WTC11 (cell line): Measurements from ENCODE around the gene CCDC195.

Experiments
- ATF3 ChIP-seq: sonication (generic); formaldehyde crosslinking; conservative IDR thresholded peaks from 2 replicates; pipeline ENCODE4 v1.8.1; 2022; ENCODE audit warnings: mild to moderate bottlenecking, missing genetic modification reagents
- CREB1 ChIP-seq: sonication (generic); formaldehyde crosslinking; IDR thresholded peaks from 2 replicates; pipeline ENCODE4 v1.8.0; 2023; ENCODE audit warnings: mild to moderate bottlenecking, missing genetic modification reagents
- CTCF ChIP-seq: fragments of 200-600 bp; IDR thresholded peaks from 2 replicates; pipeline ENCODE4 v1.8.0; 2022; ENCODE audit warnings: antibody characterized with exemption
- E2F1 ChIP-seq: sonication (generic); formaldehyde crosslinking; IDR thresholded peaks from 2 replicates; pipeline ENCODE4 v1.8.0; 2022; ENCODE audit warnings: mild to moderate bottlenecking, missing genetic modification reagents
- HMGXB4 ChIP-seq: sonication (generic); formaldehyde crosslinking; IDR thresholded peaks from 2 replicates; pipeline ENCODE4 v1.8.1; 2023; ENCODE audit warnings: mild to moderate bottlenecking, moderate library complexity, missing genetic modification reagents
- JUN ChIP-seq: sonication (generic); formaldehyde crosslinking; IDR thresholded peaks from 2 replicates; pipeline ENCODE4 v1.8.0; 2023; ENCODE audit warnings: mild to moderate bottlenecking, missing genetic modification reagents
- MAX ChIP-seq: sonication (generic); formaldehyde crosslinking; IDR thresholded peaks from 2 replicates; pipeline ENCODE4 v1.8.0; 2022; ENCODE audit warnings: mild to moderate bottlenecking, missing genetic modification reagents
- NR2C2 ChIP-seq: sonication (generic); formaldehyde crosslinking; IDR thresholded peaks from 2 replicates; pipeline ENCODE4 v1.8.0; 2022; ENCODE audit warnings: mild to moderate bottlenecking, missing genetic modification reagents
- PRDM15 ChIP-seq: sonication (generic); formaldehyde crosslinking; IDR thresholded peaks from 2 replicates; pipeline ENCODE4 v1.8.0; 2022; ENCODE audit warnings: missing genetic modification reagents
- SMAD4 ChIP-seq: sonication (generic); formaldehyde crosslinking; IDR thresholded peaks from 2 replicates; pipeline ENCODE4 v1.8.0; 2022; ENCODE audit warnings: mild to moderate bottlenecking, missing genetic modification reagents
- TEAD4 ChIP-seq: sonication (generic); formaldehyde crosslinking; IDR thresholded peaks from 2 replicates; pipeline ENCODE4 v1.8.0; 2022; ENCODE audit warnings: mild to moderate bottlenecking, missing genetic modification reagents
- USF2 ChIP-seq: sonication (generic); formaldehyde crosslinking; IDR thresholded peaks from 2 replicates; pipeline ENCODE4 v1.8.1; 2023; ENCODE audit warnings: mild to moderate bottlenecking, missing genetic modification reagents, moderate library complexity
- ZBTB43 ChIP-seq: sonication (generic); formaldehyde crosslinking; IDR thresholded peaks from 2 replicates; pipeline ENCODE4 v1.8.1; 2023; ENCODE audit warnings: mild to moderate bottlenecking, missing genetic modification reagents
- ZNF416 ChIP-seq: fragments of 250-450 bp; sonication (Bioruptor Pico); IDR thresholded peaks from 2 replicates; pipeline ENCODE4 v1.9.0; 2021; ENCODE audit warnings: mild to moderate bottlenecking, inconsistent platforms

GRCh38 chr2:224659714-224660113, 56.5 kb downstream of the CCDC195 start:
- no peak for TF ChIP-seq TEAD4 (CRISPR knock-in tag)
- no peak for TF ChIP-seq MAX (CRISPR knock-in tag)
- TF ChIP-seq USF2 (CRISPR knock-in tag) = no peak
- no peak for TF ChIP-seq CTCF
- TF ChIP-seq HMGXB4 (CRISPR knock-in tag) = no peak
- TF ChIP-seq SMAD4 (CRISPR knock-in tag) = no peak
- no peak for TF ChIP-seq ZBTB43
- TF ChIP-seq PRDM15 (CRISPR knock-in tag) = no peak
- no peak for TF ChIP-seq CREB1 (CRISPR knock-in tag)
- TF ChIP-seq ATF3 = no peak
- no peak for TF ChIP-seq ZNF416 (CRISPR knock-in tag)
- no peak for TF ChIP-seq E2F1 (CRISPR knock-in tag)
- TF ChIP-seq NR2C2 (CRISPR knock-in tag) = no peak
- no peak for TF ChIP-seq JUN (CRISPR knock-in tag)
